Kidney epithelial cell (primary cell): ENCODE measurements around the gene CELSR2. TPM values are rescaled to one million over a fixed set of nuclear protein-coding genes. Genes with fewer than 3 reads are reported as not detected.
A peak's percentile ranks its signal among the peaks of the same experiment; 100 is the strongest.

Experiments
- DNase-seq: peaks from one replicate; pipeline ENCODE4 v3.0.0-alpha.2; 2010; ENCODE audit warnings: low read depth
- H3K27me3 ChIP-seq: 2 replicates; pipeline ENCODE4 v1.6.0; 2011; ENCODE audit warnings: low read length; ENCODE audit not compliant: control insufficient read depth, insufficient read depth
- H3K36me3 ChIP-seq: 2 replicates; pipeline ENCODE4 v1.5.1; 2011; ENCODE audit warnings: low read length; ENCODE audit not compliant: control insufficient read depth, insufficient read depth
- H3K4me3 ChIP-seq: 2 replicates; pipeline ENCODE4 v1.5.1; 2011; ENCODE audit warnings: low read depth, mild to moderate bottlenecking, control low read depth, low read length
- total RNA-seq: library from RNA; depleted of rRNA; stranded (reverse); fragments of >200 nt; gene quantifications from 2 replicates; pipeline ENCODE4 v1.2.3, GENCODE V29; 2015
- TF ChIP-seq, protein P1 (sequence below): IDR thresholded peaks from 2 replicates; pipeline ENCODE4 v1.5.1; 2011; ENCODE audit warnings: mild to moderate bottlenecking, moderate library complexity, low read length, control low read depth, inconsistent platforms; ENCODE audit not compliant: insufficient read depth, poor library complexity, severe bottlenecking

The CELSR2 gene, protein sequence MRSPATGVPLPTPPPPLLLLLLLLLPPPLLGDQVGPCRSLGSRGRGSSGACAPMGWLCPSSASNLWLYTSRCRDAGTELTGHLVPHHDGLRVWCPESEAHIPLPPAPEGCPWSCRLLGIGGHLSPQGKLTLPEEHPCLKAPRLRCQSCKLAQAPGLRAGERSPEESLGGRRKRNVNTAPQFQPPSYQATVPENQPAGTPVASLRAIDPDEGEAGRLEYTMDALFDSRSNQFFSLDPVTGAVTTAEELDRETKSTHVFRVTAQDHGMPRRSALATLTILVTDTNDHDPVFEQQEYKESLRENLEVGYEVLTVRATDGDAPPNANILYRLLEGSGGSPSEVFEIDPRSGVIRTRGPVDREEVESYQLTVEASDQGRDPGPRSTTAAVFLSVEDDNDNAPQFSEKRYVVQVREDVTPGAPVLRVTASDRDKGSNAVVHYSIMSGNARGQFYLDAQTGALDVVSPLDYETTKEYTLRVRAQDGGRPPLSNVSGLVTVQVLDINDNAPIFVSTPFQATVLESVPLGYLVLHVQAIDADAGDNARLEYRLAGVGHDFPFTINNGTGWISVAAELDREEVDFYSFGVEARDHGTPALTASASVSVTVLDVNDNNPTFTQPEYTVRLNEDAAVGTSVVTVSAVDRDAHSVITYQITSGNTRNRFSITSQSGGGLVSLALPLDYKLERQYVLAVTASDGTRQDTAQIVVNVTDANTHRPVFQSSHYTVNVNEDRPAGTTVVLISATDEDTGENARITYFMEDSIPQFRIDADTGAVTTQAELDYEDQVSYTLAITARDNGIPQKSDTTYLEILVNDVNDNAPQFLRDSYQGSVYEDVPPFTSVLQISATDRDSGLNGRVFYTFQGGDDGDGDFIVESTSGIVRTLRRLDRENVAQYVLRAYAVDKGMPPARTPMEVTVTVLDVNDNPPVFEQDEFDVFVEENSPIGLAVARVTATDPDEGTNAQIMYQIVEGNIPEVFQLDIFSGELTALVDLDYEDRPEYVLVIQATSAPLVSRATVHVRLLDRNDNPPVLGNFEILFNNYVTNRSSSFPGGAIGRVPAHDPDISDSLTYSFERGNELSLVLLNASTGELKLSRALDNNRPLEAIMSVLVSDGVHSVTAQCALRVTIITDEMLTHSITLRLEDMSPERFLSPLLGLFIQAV (N-terminal part only)
- 18.1 and 19.4 TPM in 2 replicates for total RNA-seq

DNA sequence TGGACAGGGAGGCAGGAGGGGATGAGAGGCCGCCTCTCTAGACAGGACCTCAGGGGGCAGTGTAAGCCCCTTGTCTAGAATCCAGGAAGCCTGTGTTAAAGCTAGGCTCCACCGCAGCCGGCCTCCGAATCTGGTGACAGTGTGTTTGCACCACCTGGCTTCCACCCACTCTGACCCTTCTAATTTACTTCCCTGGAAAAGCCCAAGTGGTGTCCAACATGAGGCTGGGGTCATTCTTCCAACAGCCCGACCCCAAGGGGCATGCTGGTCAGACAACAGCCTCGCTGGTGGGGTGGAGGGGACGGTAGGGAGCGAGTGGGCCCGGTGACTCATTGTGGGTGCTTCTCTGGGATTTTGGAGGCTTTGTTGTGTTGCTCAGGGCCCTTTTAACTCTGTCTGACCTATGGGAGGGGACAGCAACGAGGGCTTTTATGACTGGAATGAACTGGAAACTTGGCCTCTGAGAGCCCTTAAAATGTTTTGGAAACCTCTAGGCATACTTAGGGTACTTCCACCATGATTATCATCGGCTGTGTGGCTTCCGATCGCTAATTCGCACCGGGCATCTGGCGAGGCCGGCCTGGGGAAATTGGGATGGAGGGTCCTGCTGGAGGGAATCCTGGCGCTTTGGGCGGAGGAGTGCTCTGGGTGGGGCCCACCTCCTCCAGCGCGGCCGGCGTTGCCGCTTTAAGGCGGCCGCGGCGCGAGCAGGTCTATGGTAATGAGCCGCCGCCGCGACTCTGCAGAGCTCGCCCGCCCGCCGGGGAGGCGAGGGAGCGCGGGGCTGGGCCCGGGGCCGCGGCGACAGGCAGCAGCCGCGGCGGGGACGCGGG, at the start of gene CELSR2:
Gene CELSR2 (plus strand): TSS at position 743 of the 833 bp plus-strand sequence. CDS start 541 bp downstream, outside the sequence.
- H3K27me3 ChIP-seq = no peaks in the 10 kb centered on the region
- no peaks in the 10 kb centered on the region for H3K36me3 ChIP-seq
- H3K4me3 ChIP-seq = peak within 1 kb of the TSS; percentile 57
- TF ChIP-seq, protein P1, sequence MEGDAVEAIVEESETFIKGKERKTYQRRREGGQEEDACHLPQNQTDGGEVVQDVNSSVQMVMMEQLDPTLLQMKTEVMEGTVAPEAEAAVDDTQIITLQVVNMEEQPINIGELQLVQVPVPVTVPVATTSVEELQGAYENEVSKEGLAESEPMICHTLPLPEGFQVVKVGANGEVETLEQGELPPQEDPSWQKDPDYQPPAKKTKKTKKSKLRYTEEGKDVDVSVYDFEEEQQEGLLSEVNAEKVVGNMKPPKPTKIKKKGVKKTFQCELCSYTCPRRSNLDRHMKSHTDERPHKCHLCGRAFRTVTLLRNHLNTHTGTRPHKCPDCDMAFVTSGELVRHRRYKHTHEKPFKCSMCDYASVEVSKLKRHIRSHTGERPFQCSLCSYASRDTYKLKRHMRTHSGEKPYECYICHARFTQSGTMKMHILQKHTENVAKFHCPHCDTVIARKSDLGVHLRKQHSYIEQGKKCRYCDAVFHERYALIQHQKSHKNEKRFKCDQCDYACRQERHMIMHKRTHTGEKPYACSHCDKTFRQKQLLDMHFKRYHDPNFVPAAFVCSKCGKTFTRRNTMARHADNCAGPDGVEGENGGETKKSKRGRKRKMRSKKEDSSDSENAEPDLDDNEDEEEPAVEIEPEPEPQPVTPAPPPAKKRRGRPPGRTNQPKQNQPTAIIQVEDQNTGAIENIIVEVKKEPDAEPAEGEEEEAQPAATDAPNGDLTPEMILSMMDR = no peak
- no peak for DNase-seq

DNA sequence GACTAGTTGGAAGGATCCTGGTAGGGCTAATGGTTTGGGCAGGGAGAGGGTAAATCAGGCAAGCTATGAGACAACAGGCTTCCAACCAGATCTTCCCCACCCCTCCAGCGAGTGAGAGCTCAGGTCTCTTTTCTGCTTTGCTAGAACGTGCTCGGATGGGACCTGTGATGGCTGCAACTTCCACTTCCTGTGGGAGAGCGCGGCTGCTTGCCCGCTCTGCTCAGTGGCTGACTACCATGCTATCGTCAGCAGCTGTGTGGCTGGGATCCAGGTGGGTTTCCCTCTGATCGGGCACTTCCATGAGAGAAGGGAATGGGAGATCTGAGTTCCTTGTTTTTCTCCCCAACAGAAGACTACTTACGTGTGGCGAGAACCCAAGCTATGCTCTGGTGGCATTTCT, 49.6 kb upstream of the CELSR2 start:
- no peaks in the 10 kb centered on the region for H3K36me3 ChIP-seq
- DNase-seq = no peak
- no peak overlapping the region for H3K4me3 ChIP-seq
- TF ChIP-seq, protein P1 = no peak
- no peaks in the 10 kb centered on the region for H3K27me3 ChIP-seq

DNA sequence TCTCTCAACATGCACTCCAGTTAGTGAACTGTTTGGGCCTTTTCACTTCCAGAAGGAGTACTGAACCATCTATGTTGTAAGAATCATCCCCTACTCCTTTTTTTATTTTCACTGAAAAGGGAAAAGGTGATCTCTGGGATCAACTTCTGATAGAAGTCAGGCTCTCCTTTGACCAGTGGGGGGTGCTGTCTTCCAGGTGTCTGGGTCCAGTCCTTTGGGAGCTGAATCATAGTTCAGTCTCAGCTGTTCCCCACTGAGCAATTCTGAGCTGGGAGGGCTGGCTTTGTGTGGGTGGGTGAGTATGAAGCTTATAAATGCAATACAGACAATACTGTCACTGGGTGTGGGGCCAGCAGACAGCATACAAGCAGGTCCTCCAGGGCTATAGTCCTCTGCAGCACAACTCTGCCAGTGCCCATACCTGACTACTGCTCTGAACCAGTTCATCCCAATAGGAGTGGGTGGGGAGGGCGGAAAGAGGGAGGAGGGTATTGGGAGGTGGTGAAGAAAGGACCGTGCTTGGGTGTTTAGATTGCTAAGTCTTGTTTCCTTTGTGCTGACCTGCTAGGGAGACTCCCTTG, 48.1 kb upstream of the CELSR2 start:
- TF ChIP-seq, protein P1 = peak; percentile 80
- no peaks in the 10 kb centered on the region for H3K27me3 ChIP-seq
- H3K4me3 ChIP-seq = no peak overlapping the region
- H3K36me3 ChIP-seq = no peaks in the 10 kb centered on the region
- peak; percentile 58 for DNase-seq

DNA sequence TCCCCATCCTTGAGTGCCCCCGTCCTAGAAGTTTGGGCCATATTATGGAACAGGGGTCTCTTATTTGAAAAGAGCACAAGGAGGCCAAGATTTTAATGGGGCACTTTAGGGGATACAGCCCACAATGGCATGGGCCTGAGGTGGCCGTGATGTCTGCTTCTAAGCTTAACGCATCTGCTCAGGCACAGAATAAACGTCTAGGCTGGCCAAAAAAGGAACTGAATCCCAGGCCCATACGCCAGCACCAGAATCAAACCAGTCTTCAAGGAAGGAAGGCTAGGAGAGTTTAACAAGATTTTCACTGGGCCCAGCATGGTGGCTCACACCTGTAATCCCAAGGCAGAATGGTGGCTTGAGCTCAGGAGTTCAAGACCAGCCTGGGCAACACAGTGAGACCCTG, 44.9 kb upstream of the CELSR2 start:
- no peak for DNase-seq
- TF ChIP-seq, protein P1 = no peak
- H3K4me3 ChIP-seq = no peak overlapping the region
- no peaks in the 10 kb centered on the region for H3K36me3 ChIP-seq
- H3K27me3 ChIP-seq = no peaks in the 10 kb centered on the region

DNA sequence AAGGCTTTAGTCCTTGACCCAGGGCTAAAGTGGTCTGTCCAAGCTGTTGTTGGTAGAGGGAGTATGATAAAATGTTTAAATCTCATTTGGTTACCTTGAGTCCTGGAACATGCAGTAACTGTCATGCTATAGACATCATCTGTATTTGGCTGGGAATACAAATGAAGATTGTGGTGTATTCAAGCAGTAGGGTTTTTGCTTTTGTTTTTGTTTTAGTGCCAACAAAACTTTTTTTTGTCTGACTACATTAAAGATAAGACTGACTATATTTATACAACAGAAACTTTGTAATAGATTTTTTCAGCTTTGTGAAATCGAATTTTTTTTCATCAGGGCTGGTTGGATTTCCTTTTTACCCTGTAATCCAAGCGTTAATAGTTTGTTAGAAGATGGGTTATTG, 43.0 kb upstream of the CELSR2 start:
- TF ChIP-seq, protein P1 = no peak
- H3K36me3 ChIP-seq = no peaks in the 10 kb centered on the region
- H3K27me3 ChIP-seq = no peaks in the 10 kb centered on the region
- DNase-seq = no peak
- no peak overlapping the region for H3K4me3 ChIP-seq
